ENCODE results near the gene ANKS6. TPM values are rescaled to one million over a fixed set of nuclear protein-coding genes. Genes with fewer than 3 reads are reported as not detected.

The ANKS6 gene
- total and polyA plus RNA-seq, 4 donors: 1.9 to 6.3 (median 2.9) TPM

DNA sequence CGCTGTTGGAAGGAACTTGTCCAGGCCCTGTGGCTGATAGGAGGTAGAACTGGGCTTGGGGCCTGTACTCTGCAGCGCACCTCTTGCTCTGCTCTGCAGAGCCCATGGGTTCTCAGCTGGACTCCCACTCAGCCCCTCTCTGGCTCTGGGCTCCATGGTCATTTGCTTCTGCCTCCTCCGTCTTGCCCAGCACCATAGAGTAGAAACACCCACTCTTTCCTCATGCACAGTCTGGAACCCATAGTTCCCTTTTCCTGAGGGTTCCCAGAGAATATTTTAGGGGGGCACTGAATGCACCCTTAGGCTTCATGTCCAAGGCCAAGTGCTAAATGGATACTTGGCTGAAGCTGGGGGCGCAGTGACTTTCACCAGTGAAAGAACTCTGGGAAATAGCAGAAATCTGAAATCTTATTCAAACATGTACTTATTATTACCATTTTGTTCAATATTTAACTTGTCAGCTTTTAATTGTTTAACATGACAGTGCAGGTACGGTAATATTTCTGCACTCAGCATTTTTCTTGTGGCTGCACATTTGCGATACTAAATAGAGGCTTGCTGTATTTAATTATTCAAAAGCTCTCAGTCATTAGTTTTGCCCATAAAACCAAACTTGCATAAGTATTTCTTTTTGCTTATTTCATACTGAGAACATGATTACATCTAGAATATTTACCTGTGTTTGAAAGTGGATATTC is 42.7 kb upstream of the ANKS6 start:
- no peaks in the 10 kb centered on the region for H3K36me3 ChIP-seq (ENCODE audit: control insufficient read depth in 4 of 4, insufficient read depth in 3 of 4, low read depth in 1 of 4, low read length in 3 of 4)
- H3K9ac ChIP-seq (ENCODE audit: low read depth in 1 of 2, low read length in 2 of 2): no peak overlapping the region
- no peaks in the 10 kb centered on the region for H3K9me3 ChIP-seq (ENCODE audit: control insufficient read depth in 4 of 4, low read length in 3 of 4)
- H3K27ac ChIP-seq (ENCODE audit: low read depth in 1 of 2, low read length in 2 of 2): no peak overlapping the region
- TF ChIP-seq SP1 (IDR thresholded peaks at IDR 0.05): no peak
- no peak overlapping the region for H3K4me3 ChIP-seq (ENCODE audit: low read depth in 1 of 3, low read length in 3 of 3)
- no peaks in the 10 kb centered on the region for H3K4me1 ChIP-seq (ENCODE audit: control insufficient read depth in 4 of 4, insufficient read depth in 4 of 4, low read length in 3 of 4)
- no peak for DNase-seq (ENCODE audit: low spot score)
- H3K27me3 ChIP-seq (ENCODE audit: control insufficient read depth in 4 of 4, insufficient read depth in 4 of 4, low read length in 3 of 4): no peaks in the 10 kb centered on the region
- 92% methylated on average over 6 of the region's 6 CpGs for WGBS

DNA sequence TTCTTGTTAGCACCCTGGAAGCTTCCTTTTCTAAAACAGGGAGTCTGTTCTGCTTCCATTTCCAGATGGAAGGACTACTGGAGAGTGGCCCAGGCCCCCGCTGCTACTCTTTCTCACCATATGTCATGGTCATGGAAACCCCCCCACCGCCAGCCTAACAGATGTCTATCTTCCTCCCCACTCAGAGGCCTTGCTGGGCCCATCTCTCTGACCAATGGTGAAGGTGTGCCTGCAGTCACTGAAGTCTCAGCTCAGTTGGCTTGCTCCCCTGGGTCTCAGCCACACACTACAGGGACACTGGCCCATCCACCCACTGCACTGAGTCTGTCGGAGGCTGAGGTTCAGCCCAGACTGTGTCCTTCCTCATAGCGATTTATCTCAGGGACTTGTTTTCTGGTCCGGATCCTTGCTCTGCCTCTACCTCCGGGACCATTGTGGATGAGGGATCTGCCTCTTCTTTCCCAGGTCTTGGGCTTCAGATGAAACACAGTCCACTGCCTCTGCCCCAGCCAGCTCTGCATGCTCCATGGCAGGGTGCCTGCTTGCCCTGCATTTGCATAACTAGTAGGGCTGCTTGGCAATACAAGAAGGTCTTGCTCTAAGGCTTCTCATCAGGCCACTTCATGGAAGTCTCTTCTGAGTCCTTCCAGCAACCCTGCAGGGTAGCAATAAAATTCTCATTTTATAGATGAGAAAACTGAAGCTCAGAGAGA is 42.0 kb upstream of the ANKS6 start:
- no peak for TF ChIP-seq SP1 (IDR thresholded peaks at IDR 0.05)
- TF ChIP-seq, protein P1, sequence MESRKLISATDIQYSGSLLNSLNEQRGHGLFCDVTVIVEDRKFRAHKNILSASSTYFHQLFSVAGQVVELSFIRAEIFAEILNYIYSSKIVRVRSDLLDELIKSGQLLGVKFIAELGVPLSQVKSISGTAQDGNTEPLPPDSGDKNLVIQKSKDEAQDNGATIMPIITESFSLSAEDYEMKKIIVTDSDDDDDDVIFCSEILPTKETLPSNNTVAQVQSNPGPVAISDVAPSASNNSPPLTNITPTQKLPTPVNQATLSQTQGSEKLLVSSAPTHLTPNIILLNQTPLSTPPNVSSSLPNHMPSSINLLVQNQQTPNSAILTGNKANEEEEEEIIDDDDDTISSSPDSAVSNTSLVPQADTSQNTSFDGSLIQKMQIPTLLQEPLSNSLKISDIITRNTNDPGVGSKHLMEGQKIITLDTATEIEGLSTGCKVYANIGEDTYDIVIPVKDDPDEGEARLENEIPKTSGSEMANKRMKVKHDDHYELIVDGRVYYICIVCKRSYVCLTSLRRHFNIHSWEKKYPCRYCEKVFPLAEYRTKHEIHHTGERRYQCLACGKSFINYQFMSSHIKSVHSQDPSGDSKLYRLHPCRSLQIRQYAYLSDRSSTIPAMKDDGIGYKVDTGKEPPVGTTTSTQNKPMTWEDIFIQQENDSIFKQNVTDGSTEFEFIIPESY (IDR thresholded peaks at IDR 0.05): no peak
- no peak for TF ChIP-seq HNF4G (IDR thresholded peaks at IDR 0.05)
- TF ChIP-seq RAD21 (IDR thresholded peaks at IDR 0.05): no peak
- TF ChIP-seq, protein P2, sequence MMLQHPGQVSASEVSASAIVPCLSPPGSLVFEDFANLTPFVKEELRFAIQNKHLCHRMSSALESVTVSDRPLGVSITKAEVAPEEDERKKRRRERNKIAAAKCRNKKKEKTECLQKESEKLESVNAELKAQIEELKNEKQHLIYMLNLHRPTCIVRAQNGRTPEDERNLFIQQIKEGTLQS (IDR thresholded peaks at IDR 0.05): no peak
- Histone ChIP-seq H3K27ac (ENCODE audit: low read depth in 1 of 2, low read length in 2 of 2) (no peak overlapping the region), H3K4me1 (ENCODE audit: control insufficient read depth in 4 of 4, insufficient read depth in 4 of 4, low read length in 3 of 4) (no peaks in the 10 kb centered on the region), H3K9ac (ENCODE audit: low read depth in 1 of 2, low read length in 2 of 2) (no peak overlapping the region), H3K4me3 (ENCODE audit: low read depth in 1 of 3, low read length in 3 of 3) (no peak overlapping the region), H3K36me3 (ENCODE audit: control insufficient read depth in 4 of 4, insufficient read depth in 3 of 4, low read depth in 1 of 4, low read length in 3 of 4) (no peaks in the 10 kb centered on the region), H3K27me3 (ENCODE audit: control insufficient read depth in 4 of 4, insufficient read depth in 4 of 4, low read length in 3 of 4) (no peaks in the 10 kb centered on the region), H3K9me3 (ENCODE audit: control insufficient read depth in 4 of 4, low read length in 3 of 4) (no peaks in the 10 kb centered on the region)
- 91% methylated on average over 6 of the region's 6 CpGs for WGBS
- DNase-seq (ENCODE audit: low spot score): no peak

DNA sequence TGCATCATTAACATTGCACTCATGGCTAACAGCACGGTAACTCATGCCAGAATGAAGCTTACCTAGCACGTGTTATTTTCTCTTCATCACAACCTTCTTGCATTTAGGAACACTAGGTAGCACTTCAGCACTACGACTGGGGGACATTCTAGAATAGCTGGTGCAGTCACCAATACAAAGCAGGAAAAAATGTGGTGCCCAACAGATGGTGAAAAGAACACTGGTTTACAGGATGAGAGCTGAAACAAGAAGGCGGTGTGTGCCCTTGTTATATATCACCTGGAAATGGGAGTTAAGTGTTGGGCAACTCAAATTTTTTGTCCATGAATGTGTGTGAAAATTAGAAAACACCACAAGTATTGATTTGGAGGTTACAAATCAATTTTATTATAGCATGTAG is 41.2 kb upstream of the ANKS6 start:
- no peaks in the 10 kb centered on the region for H3K4me1 ChIP-seq (ENCODE audit: control insufficient read depth in 4 of 4, insufficient read depth in 4 of 4, low read length in 3 of 4)
- no peak for DNase-seq (ENCODE audit: low spot score)
- no peaks in the 10 kb centered on the region for H3K36me3 ChIP-seq (ENCODE audit: control insufficient read depth in 4 of 4, insufficient read depth in 3 of 4, low read depth in 1 of 4, low read length in 3 of 4)
- TF ChIP-seq FOXA1 (IDR thresholded peaks at IDR 0.05) (no peak), NR2F2 (IDR thresholded peaks at IDR 0.05) (no peak), FOXA2 (IDR thresholded peaks at IDR 0.05) (no peak), JUND (IDR thresholded peaks at IDR 0.05) (no peak)
- TF ChIP-seq, protein P1 (IDR thresholded peaks at IDR 0.05): no peak
- no peak overlapping the region for H3K27ac ChIP-seq (ENCODE audit: low read depth in 1 of 2, low read length in 2 of 2)
- H3K9me3 ChIP-seq (ENCODE audit: control insufficient read depth in 4 of 4, low read length in 3 of 4): no peaks in the 10 kb centered on the region
- H3K9ac ChIP-seq (ENCODE audit: low read depth in 1 of 2, low read length in 2 of 2): no peak overlapping the region
- H3K27me3 ChIP-seq (ENCODE audit: control insufficient read depth in 4 of 4, insufficient read depth in 4 of 4, low read length in 3 of 4): no peaks in the 10 kb centered on the region
- no peak overlapping the region for H3K4me3 ChIP-seq (ENCODE audit: low read depth in 1 of 3, low read length in 3 of 3)
- 95% methylated on average over 4 of the region's 4 CpGs for WGBS
